BJ (cell line): Measurements from ENCODE around the gene PER1. TPM values are rescaled to one million over a fixed set of nuclear protein-coding genes. Genes with fewer than 3 reads are reported as not detected.

Source experiments
- CTCF ChIA-PET: fragments of 350-600 bp; formaldehyde crosslinking; extraction: SDS; loops from one replicate; lab custom pipeline; 2021; ENCODE audit warnings: antibody characterized with exemption, inconsistent platforms; lab: Yijun Ruan, JAX
- POLR2A ChIA-PET: fragments of 300-600 bp; sonication (Branson Sonifier 250); formaldehyde crosslinking; extraction: SDS; loops from one replicate; lab custom pipeline; 2021; ENCODE audit warnings: antibody characterized with exemption; lab: Charles Lee
- DNase-seq: peaks from one replicate; pipeline ENCODE4 v3.0.0-alpha.2; 2011; ENCODE audit warnings: low read depth
- H3K27me3 ChIP-seq: 2 replicates; pipeline ENCODE4 v1.6.0; 2011; ENCODE audit warnings: low read length; ENCODE audit not compliant: control insufficient read depth, insufficient read depth
- H3K36me3 ChIP-seq: 2 replicates; pipeline ENCODE4 v1.5.1; 2011; ENCODE audit warnings: low read length; ENCODE audit not compliant: control insufficient read depth, insufficient read depth
- H3K4me3 ChIP-seq: 2 replicates; pipeline ENCODE4 v1.5.1; 2011; ENCODE audit warnings: low read depth, mild to moderate bottlenecking, control low read depth, low read length
- polyA plus RNA-seq: library from polyadenylated mRNA; depleted of rRNA; stranded (reverse); fragments of >200 nt; gene quantifications from 2 replicates; pipeline ENCODE4 v1.2.3, GENCODE V29; 2011
- TF ChIP-seq, protein P1 (sequence below): IDR thresholded peaks from 2 replicates; pipeline ENCODE4 v1.5.1; 2011; ENCODE audit warnings: low read depth, mild to moderate bottlenecking, control low read depth, inconsistent platforms, low read length, moderate library complexity; ENCODE audit not compliant: insufficient read depth

Gene PER1
- polyA plus RNA-seq, 1 experiment, result 7.7 TPM

DNA sequence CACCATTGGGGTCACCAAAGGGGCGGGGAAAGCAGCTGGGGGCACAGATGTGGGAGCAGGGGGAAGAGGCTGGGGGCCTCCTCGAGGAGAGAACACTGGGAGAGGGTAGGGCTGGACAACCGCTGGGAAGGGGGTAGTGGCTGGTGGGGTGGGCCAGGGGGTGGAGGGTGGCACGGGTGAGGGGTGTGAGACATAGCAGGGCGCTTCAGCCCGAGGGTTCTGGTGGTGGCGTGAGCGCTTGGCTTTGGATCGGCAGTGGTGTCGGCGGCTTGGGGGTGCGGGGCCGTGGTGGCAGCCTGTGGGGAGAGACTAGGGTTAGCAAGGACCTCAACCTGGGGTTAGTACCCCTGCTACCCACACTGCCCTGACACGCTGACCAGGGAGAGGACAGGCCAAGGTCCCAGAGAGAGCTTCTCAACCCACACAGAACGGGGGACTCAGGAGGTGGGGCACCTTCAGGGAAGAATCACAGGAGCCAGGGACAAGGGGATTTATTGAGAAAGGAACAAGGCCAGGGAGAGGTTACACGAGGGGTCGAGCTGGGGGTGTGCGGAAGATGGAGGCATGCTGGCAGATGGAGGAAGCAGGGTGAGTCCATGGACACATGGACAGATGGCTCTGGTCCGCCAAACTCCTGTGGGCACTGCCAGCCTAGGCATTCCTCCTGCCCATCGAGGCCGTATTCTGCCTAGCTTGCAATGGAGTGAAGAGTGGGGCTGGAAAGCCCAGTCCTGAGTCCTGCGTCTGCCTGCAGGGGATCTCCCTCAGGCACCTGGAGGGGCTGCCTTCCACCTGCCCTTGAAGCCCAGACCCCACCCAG is 8.4 kb downstream of the PER1 start:
- H3K4me3 ChIP-seq, result no peak overlapping the region
- TF ChIP-seq, protein P1, sequence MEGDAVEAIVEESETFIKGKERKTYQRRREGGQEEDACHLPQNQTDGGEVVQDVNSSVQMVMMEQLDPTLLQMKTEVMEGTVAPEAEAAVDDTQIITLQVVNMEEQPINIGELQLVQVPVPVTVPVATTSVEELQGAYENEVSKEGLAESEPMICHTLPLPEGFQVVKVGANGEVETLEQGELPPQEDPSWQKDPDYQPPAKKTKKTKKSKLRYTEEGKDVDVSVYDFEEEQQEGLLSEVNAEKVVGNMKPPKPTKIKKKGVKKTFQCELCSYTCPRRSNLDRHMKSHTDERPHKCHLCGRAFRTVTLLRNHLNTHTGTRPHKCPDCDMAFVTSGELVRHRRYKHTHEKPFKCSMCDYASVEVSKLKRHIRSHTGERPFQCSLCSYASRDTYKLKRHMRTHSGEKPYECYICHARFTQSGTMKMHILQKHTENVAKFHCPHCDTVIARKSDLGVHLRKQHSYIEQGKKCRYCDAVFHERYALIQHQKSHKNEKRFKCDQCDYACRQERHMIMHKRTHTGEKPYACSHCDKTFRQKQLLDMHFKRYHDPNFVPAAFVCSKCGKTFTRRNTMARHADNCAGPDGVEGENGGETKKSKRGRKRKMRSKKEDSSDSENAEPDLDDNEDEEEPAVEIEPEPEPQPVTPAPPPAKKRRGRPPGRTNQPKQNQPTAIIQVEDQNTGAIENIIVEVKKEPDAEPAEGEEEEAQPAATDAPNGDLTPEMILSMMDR, result no peak
- H3K36me3 ChIP-seq, result peaks cover 60% of the 10 kb centered on the region
- CTCF ChIA-PET, result interaction anchor here (0.5 kb wide), 1 partner anchor 17 kb away, joined by 4 read pairs; no protein-coding TSS in a partner anchor
- no peaks in the 10 kb centered on the region for H3K27me3 ChIP-seq
- DNase-seq, result no peak
- POLR2A ChIA-PET, result no interaction called here

DNA sequence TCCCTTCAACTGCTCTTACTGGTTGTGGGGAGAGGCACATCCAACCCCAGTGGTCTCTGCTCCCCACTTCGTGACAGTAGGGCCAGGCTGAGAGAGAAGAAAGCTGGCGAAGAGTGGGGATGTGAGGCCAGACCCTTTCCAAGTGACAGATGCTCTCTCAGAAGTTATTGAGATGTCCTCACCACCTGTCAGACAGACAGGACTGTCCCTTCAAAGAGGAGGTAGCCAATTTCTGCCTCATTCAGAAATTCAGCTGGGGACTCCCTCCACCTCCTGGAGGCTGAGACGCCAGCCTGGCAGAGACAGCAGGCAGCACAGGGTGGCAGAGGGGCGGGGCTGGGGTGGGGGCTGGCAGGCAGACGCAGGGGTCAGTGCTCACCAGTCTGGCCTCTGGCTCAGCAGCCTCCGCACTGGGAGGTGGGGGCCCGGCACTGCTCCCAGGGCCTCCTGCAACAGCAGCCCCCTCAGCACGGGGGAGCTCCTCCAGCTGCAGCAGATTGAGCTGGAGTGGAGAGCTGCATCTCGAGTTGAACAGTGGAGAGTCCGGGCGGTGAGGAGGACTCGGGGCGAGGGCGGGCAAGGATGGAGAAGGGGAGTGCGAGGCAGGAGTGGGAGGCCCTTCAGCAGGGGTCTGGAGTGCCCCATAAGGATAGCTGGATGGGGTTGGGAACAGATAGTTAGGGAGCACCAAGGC is 9.2 kb downstream of the PER1 start:
- TF ChIP-seq, protein P1, result no peak
- no peak for DNase-seq
- POLR2A ChIA-PET, result no interaction called here
- CTCF ChIA-PET, result interaction anchor here (0.5 kb wide), 1 partner anchor 16 kb away, joined by 4 read pairs; no protein-coding TSS in a partner anchor
- no peaks in the 10 kb centered on the region for H3K27me3 ChIP-seq
- peaks cover 54% of the 10 kb centered on the region for H3K36me3 ChIP-seq
- H3K4me3 ChIP-seq, result no peak overlapping the region

DNA sequence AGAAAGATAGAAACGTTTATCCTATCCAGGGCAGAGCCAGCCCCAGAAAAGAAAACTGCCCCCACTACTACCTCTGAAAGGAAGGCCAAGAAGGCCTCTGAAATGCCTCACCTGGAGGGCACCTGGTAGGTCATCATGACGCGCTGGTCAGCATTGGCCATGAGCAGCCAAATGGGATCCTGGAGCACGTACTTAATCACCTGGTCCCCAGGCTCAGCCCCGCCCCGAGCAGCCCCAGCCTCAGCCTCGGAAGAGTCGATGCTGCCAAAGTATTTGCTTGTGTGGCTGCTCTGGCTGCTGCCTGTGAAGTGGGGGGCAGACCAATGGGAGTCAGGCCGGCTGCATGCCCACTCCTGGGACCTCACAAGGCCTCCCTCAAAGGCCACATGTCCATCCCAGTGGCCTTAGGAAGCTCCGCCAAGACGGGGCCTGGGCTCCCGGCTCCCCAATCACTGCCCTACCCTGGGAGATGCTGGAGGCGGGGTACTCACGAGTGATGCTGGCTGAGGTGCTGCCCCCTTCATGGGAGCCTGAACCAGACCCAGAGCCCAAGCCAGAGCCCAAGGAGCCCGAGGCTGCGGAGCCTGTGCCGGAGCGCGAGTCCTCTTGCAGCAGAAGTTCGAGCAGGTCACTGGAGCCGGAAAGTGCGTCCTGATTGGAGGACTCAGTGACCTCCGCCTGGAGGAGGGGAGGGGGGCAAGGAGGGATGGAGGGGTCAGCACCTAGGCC is 9.9 kb downstream of the PER1 start:
- Histone ChIP-seq H3K36me3 (peaks cover 48% of the 10 kb centered on the region), H3K27me3 (no peaks in the 10 kb centered on the region), H3K4me3 (no peak overlapping the region)
- TF ChIP-seq, protein P1, result no peak
- DNase-seq, result no peak
- CTCF ChIA-PET, result interaction anchor here (1.7 kb wide), 1 partner anchor 16 kb away, joined by 4 read pairs; no protein-coding TSS in a partner anchor
- POLR2A ChIA-PET, result no interaction called here

DNA sequence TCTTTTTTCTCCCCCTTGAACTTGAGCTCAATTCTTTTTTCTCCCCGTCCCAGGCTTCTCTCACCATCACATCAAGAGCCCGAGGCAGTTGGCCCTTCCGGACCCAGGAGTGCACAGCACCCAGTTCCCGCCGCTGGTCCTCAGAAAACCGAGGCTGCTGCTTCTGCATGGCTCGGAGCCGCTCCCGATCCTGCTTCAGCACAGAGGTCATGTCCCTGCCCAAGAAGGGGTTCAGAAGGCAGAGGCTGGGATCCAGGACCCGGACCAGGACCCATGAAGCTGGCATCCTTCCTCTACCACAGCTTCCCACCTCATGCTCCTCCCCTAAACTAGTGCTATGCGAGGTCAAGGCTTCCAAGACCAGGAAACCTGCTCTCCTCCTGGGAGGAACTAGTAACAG is 10.5 kb downstream of the PER1 start:
- Histone ChIP-seq H3K36me3 (peaks cover 42% of the 10 kb centered on the region), H3K27me3 (no peaks in the 10 kb centered on the region), H3K4me3 (no peak overlapping the region)
- no peak for DNase-seq
- TF ChIP-seq, protein P1, result no peak
- ChIA-PET CTCF (interaction anchor here (1.1 to 1.7 kb wide), 3 partner anchors 9 to 16 kb away, joined by 3 to 5 read pairs (median 4); no protein-coding TSS in a partner anchor), POLR2A (no interaction called here)

DNA sequence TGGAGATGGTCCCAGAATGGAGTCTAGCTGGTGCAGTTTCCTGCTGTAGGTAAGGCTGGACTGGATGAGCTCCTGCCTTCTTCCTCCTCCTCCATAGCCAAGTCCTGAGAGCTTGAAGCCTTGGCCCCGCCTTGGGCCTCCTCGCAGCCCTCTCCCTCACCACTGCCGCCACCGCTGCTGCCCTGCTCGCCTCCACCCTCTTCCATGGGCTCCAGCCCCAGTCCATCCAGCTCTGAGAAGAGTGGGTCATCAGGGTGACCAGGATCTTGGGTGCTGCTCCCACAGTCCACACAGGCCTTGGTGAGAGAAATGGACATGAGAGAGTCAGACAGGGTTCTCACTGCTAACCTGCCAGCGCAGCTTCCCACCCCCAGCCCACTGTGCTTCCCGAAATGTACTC is 11.2 kb downstream of the PER1 start:
- no peak for DNase-seq
- H3K27me3 ChIP-seq, result no peaks in the 10 kb centered on the region
- H3K4me3 ChIP-seq, result no peak overlapping the region
- peaks cover 36% of the 10 kb centered on the region for H3K36me3 ChIP-seq
- ChIA-PET POLR2A (no interaction called here), CTCF (interaction anchor here (0.6 to 1.7 kb wide), 6 partner anchors 10 to 79 kb away, joined by 3 to 5 read pairs (median 3); partner anchors contain the start of gene ALOXE3)
- TF ChIP-seq, protein P1, result no peak
